H4 (cell line): ENCODE results near the gene SPRN. TPM values are rescaled to one million over a fixed set of nuclear protein-coding genes. Genes with fewer than 3 reads are reported as not detected.

Experiments
- DNase-seq: peaks from one replicate; pipeline ENCODE4 v3.0.0-alpha.2; 2015; ENCODE audit warnings: low spot score
- total RNA-seq: library from RNA; depleted of rRNA; stranded (reverse); fragments of >200 nt; shearing (Covaris generic); gene quantifications from 2 replicates; pipeline ENCODE4 v1.2.3, GENCODE V29; 2014

SPRN gene
- total RNA-seq, 1 experiment from 2014 or later = not detected

DNA sequence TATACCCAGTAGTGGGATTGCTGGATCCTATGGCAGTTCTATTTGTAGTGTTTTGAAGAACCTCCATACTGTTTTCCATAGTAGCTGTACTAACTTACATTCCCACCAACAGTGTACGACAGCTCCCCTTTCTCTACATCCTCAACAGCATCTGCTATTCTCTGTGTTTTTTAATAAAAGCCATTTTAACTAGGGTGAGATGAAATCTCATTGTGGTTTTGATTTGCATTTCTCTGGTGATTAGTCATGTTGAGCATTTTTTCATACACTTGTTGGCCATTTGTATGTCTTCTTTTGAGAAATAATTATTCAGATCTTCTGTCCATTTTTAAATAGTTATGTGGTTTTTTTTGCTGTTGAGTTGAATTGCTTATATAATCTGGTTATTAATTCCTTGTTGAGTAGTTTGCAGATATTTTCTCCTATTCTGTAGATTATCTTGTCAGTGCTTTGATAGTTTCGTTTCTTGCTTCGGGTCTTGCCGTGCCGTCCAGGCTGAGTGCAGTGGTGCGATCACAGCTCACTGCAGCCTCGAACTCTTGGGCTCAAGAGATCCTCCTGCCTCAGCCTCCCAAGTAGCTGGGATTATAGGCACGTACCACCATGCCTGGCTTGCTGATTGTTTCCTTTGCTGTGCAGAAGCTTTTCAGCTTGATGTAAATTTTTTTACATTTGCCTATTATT lies 18.4 kb downstream of the SPRN start:
- DNase-seq = no peak

- no peak for DNase-seq
Observed at GRCh38 chr10:133405272-133405671, 19.2 kb downstream of the SPRN start.

DNA sequence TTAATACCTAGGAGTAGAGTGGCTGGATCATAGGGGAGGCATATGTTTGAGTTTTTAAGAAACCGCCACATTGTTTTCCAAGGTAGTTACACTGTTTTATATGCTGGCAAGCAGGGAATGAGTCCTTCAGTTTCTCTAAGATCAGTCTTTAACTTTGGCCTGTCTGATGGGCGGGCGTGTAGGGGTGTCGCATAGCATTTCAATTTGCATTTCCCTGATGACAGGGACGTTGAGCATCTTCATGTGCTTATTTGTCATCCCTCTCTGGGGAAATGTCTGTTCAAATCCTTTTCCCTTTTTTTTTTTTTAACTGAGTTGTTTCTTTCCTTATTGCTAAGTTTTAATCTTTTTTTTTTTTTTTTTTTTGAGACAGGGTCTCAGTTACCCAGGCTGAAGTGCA lies 20.6 kb downstream of the SPRN start:
- DNase-seq = no peak

DNA sequence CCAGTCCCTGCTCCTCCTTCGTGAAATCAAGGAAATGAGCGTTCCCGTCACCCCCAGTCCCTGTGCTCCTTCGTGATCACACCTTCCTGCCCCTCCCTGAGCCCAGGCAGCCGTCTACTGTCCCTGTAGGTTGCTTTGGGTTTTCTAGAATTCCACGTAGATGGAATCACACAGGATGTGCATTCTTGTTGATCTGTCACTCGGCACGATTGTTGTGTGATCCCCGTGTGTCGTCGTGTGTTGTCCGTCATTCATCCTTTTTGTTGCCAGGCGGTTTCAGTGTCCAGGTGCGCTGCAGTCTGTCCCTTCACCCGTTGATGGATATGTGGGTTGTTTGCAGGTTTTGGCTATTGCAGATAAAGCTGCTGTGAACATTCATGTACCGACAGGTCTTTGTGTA lies 21.1 kb downstream of the SPRN start:
- DNase-seq = no peak

DNA sequence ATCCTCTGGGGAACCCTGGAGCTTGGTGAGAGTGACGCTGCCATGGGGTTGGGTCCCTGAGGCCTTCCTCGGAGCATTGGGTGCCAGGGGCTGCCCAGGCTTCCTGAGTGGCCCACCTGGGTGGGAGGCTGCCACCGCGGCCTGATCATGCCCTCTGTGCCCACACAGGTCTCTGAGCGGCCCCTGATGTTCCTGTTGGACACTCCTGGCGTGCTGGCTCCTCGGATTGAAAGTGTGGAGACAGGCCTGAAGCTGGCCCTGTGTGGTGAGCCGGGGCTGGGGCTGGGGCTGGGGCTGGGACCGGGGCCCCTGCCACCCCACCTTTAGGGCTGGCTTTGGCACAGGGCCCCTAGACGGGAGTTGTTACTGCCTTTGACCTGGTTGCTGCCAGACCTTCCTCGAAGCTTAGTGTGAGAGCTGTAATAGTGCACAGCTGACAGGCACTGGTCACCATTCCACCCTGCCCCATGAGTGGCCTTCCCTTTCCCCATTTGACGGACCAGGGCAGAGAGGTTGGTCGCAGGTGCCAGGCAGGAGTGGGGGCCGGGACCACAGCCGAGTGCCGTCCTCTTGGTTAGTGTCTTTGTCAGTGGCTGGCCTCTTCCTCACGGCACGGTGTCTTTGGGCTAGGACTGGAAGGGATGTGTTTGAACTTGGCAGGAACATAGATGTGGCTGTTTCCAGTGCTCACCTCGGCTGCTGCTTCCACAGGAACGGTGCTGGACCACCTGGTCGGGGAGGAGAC lies 22.3 kb downstream of the SPRN start:
- DNase-seq = no peak

- DNase-seq = no peak
Observed at GRCh38 chr10:133401500-133401899, 22.9 kb downstream of the SPRN start.

DNA sequence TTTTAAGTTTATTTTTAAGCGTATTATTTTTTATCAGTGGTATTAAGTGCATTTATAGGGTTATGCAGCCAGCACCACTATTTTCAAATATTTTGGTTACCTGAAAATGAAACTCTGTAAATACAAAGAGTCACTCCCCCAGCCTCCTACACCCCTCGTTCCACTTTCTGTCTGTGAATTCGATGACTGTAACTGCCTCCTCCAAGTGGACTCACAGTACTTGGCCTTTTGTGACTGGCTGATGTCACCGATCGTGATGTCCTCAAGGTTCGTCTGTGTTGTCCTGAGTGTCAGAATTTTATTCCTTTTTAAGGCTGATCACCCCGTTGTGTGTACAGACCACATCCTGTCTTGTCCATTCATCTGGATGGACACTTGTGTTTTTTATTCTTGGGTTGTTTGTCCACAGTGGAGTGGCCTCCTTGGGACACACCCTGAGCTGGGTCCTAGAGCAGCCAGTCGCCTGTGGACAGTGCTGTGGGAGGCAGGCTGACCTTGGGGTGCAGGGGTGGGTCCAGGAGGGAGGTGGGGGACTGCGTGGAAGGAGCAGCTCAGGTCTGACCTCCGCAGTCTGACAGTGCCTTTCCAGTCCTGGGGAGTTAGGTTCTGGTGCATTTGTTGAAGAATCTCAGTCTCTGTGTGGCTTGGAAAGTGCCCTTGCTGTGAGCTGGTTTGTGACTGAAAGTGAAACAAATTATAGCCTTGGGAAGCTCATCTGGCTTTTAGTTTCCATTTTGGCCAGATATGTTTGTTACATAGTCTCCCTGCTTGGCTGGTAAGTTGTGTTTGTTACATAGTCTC lies 23.6 kb downstream of the SPRN start:
- no peak for DNase-seq

GRCh38 chr10:133399123-133399601 lies 25.3 kb downstream of the SPRN start:
- no peak for DNase-seq

GRCh38 chr10:133397938-133398337 lies 26.5 kb downstream of the SPRN start:
- DNase-seq = no peak

- DNase-seq = no peak
Observed at GRCh38 chr10:133396035-133396624, 28.3 kb downstream of the SPRN start.

DNA sequence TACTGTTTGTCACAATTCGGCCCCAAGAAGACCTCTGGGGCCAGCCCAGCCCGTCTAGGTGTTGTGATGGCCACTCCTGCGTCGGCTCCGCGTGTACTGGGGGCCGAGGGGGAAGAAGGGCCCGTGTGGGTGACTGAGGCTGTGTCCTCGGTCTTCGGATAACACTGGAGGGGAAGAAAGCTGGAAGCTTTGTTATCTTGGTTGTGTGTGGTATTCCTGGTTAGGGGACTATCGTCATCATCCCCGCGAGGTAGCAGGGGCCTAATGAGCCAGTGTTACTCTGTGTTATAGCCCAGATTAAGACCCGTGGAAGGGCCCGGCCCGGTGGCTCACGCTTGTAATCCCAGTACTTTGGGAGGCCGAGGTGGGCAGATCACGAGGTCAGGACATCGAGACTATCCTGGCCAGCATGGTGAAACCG lies 29.6 kb downstream of the SPRN start:
- no peak for DNase-seq

- DNase-seq = peak; percentile 80
Observed at GRCh38 chr10:133394064-133394663, 30.3 kb downstream of the SPRN start, which contains the start of gene MTG1. TSS of gene MTG1 (plus strand) at chr10:133394157. CDS start at chr10:133394221, 64 bp downstream.

DNA sequence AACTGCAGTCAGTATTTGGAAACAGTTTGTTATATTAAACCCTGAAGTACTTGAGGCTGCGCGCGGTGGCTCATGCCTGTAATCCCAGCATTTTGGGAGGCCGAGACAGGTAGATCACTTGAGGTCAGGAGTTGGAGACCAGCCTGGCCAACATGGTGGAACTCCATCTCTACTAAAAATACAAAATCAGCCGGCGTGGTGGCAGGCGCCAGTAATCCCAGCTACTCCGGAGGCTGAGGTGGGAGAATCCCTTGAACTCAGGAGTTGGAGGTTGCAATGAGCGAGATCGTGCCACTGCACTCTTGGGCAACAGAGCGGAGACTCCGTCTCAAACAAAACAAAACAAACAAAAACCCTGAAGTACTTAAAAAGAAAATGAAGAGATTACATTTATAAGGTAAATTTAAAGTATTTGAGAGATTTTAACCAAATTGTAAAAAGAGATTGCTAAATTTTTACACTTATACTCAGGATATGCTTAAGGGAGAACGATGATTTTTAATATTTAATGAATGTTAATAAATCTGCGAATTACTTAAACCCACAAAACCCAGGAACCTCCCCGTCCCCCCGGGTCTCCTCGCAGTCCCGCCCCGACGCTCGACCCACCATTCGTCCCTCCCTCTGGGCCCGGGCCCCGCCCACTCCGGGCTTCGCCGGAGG lies 30.9 kb downstream of the SPRN start:
- no peak for DNase-seq

DNA sequence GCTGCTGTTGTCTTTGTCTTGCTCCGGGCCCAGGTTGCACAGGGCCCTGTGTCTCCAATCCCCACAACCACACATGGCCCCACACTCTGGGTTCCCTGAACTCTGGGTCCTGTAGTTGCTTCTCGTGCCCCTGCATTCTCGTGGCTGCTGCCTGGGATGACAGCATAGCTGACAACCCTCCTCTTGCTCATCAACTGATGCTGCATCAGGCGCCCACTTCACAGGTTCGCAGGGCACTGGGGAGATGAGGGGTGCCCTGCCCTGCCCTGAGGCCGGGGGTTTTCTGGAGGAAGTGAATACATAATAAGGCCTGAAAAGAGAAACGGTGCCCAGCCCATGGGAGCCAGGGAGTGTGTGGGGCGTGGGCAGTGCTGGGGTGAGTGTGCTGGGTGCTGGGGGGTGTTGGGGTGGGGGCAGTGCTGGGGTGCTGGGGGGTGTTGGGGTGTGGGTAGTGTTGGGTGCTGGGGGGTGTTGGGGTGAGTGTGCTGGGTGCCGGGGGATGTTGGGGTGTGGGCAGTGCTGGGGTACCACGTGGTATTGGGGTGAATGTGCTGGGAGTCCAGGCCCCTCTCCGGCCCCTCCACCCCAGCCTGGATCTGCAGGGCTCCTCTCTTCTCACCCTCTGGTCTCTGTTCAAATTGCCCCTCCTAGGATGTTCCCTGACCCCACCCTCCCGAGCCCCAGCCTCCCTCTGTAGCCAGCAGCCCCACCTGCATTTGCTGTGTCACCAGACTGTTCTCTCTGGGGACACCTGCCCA lies 32.5 kb downstream of the SPRN start:
- DNase-seq = no peak

GRCh38 chr10:133391249-133391635 lies 33.2 kb downstream of the SPRN start:
- DNase-seq = no peak

DNA sequence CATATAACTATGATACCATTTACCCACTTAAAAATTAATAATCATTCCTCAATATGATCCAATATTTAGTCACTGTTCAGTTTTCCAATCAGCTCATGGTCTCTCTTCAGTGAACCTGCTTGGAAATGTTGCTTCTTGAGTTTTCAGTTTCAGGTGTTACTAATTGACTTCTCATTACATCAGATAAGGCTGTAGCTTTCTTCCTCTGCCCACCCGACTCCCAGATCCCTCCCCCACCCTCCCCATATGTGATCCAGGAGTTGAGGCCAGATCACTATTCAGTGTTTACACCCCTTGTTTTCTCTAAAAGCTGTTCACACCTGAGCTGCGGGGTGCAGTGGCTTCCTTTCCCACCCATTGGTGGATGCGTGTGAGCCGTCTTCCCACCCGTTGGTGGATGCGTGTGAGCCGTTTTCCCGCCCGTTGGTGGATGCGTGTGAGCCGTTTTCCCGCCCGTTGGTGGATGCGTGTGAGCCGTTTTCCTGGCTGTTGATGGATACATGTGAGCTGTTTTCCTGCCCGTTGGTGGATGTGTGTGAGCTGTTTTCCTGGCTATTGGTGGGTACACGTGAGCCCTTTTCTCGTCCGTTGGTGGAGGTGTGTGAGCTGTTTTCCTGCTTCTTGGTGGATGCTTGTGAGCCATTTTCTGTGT lies 33.7 kb downstream of the SPRN start:
- DNase-seq = no peak

- DNase-seq = no peak
Observed at GRCh38 chr10:133388973-133389818, 35.2 kb downstream of the SPRN start.

DNA sequence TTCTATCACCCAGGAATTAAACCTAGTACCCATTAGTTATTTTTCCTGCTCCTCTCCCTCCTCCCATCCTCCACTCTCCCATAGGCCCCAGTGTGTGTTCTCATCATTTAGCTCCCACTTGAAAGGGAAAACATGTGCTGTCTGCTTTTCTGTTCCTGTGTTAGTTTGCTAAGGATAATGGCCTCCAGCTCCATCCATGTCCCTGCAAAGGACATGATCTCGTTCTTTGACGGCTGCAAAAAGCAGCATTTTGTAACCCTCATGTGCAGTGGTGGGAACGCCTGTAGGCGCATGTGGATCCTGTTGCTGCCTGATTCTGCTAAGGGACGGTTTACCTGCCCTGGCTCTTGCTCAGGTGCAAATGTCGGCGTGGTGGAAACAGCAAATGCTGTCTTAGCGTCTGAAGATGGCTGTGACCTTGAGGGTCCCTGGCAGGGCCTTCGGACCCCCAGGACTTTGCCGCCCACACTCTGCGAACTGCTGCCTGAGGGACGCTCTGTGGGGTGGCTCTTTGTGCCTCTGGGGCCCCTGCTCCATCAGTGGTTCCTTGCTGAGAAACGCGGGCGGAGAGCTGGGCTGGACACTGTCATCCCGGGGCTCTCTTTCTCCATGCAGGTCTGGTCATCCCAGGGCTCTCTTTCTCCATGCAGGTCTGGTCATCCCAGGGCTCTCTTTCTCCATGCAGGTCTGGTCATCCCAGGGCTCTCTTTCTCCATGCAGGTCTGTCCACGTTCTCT lies 36.0 kb downstream of the SPRN start:
- DNase-seq = no peak
